Uterus (tissue), 4 donors: ENCODE results near the gene ETHE1. TPM values are rescaled to one million over a fixed set of nuclear protein-coding genes. Genes with fewer than 3 reads are reported as not detected.

Experiments used
- DNase-seq, 2 donors: peaks; one replicate each; pipeline ENCODE4 v3.0.0-alpha.2; 2019 to 2020
- H3K27ac ChIP-seq, 2 donors: fragments of 200-600 bp; sonication (generic); 1 replicate in 1 of 2; 2 replicates in 1 of 2; pipeline ENCODE4 v1.5.1; 2016 to 2018
- H3K27me3 ChIP-seq, 2 donors: fragments of 200-600 bp; sonication (generic); one replicate each; pipeline ENCODE4 v1.5.1; 2018 to 2019; ENCODE audit warnings: control low read depth in 1 of 2
- H3K36me3 ChIP-seq, 2 donors: fragments of 200-600 bp; sonication (generic); one replicate each; pipeline ENCODE4 v1.5.1; 2019; ENCODE audit warnings: control low read depth in 1 of 2
- H3K4me1 ChIP-seq, 2 donors: fragments of 200-600 bp; sonication (generic); one replicate each; pipeline ENCODE4 v1.5.1; 2018 to 2019; ENCODE audit warnings: control low read depth in 1 of 2
- H3K4me3 ChIP-seq, 2 donors: fragments of 200-600 bp; sonication (generic); 1 replicate in 1 of 2; 2 replicates in 1 of 2; pipeline ENCODE4 v1.5.1; 2018 to 2019; ENCODE audit warnings: mild to moderate bottlenecking in 1 of 2
- H3K9me3 ChIP-seq, 2 donors: fragments of 200-600 bp; sonication (generic); one replicate each; pipeline ENCODE4 v1.5.1; 2019; ENCODE audit warnings: control low read depth in 1 of 2
- POLR2A ChIP-seq, 2 donors: fragments of 450-650 bp; IDR thresholded peaks; one replicate each; pipeline ENCODE4 v1.6.1; 2016; ENCODE audit warnings: antibody characterized with exemption in 2 of 2, mild to moderate bottlenecking in 1 of 2, moderate library complexity in 1 of 2
- intact Hi-C: fragments of 100-400 bp; cut with DNase I; formaldehyde crosslinking; loops from one replicate; pipeline ENCODE4 v1.15.1; 2023; ENCODE audit warnings: low total_unique reads
- total RNA-seq, 4 donors: library from RNA; depleted of rRNA in 3 of 4; stranded (reverse); fragments of >200 nt in 3 of 4; gene quantifications; one replicate each; pipeline versions ENCODE4 v1.1.0 to v1.2.4, GENCODE V29; 2014 to 2023
- TF ChIP-seq, protein P1 (sequence below), 4 experiments: fragments of 200-600 bp in 2 of 4; fragments of 450-650 bp in 2 of 4; sonication (generic) in 2 of 4; IDR thresholded peaks; one replicate each; pipeline ENCODE4 v1.5.1; 2016 to 2019; ENCODE audit warnings: antibody characterized with exemption in 4 of 4, mild to moderate bottlenecking in 2 of 4, moderate library complexity in 1 of 4
- donor health status: DM: yes; HTN: yes; CAD: no.

Gene ETHE1
- total RNA-seq, 4 donors from 2014 or later: 0.77 to 29.0 (median 12.5) TPM

DNA sequence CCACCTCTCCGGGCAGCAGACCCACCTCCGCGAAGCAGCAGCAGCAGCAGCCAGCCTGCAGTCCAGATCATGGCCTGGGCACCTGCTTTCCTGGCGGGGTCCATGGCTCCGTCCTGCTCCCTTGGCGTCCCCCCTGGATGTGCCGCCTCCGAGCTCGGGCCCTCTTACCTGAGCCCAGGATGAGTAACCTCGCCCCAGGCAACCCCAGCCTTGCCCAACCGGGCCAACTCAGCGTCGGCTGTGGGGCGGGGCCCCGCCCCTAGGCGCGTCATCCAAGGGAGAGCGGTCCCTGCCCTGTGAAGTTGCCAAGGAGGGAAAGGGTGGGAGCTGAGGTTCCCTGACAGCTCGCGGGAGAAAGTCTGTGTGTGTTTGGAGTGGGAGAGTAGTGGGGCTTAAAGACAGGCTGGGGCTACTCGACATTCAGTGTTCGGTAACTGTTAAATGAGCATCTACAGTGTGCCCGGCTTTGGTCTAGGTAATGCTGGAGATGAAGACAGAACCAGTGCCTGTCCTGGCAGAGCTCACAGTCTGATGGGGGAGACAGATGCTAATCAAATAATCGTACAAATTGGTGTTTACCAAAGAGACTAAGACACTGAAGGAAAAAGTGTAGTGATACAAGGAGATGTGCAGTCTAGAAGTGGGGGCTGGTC is 61.4 kb downstream of the ETHE1 start, which contains the start of gene LYPD3:
TSS of gene LYPD3 (minus strand) at position 141 of the 653 bp plus-strand sequence. CDS start at position 104, 37 bp downstream.
- H3K4me1 ChIP-seq: peaks cover 0 to 8% of the 10 kb centered on the region in 2 donors
- H3K27me3 ChIP-seq: no peaks in the 10 kb centered on the region
- H3K36me3 ChIP-seq: no peaks in the 10 kb centered on the region
- intact Hi-C loops: no loop called here
- TF ChIP-seq, protein P1, sequence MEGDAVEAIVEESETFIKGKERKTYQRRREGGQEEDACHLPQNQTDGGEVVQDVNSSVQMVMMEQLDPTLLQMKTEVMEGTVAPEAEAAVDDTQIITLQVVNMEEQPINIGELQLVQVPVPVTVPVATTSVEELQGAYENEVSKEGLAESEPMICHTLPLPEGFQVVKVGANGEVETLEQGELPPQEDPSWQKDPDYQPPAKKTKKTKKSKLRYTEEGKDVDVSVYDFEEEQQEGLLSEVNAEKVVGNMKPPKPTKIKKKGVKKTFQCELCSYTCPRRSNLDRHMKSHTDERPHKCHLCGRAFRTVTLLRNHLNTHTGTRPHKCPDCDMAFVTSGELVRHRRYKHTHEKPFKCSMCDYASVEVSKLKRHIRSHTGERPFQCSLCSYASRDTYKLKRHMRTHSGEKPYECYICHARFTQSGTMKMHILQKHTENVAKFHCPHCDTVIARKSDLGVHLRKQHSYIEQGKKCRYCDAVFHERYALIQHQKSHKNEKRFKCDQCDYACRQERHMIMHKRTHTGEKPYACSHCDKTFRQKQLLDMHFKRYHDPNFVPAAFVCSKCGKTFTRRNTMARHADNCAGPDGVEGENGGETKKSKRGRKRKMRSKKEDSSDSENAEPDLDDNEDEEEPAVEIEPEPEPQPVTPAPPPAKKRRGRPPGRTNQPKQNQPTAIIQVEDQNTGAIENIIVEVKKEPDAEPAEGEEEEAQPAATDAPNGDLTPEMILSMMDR (IDR thresholded peaks at IDR 0.05): no peak
- TF ChIP-seq POLR2A (IDR thresholded peaks at IDR 0.05): no peak
- peak within 1 kb of the TSS; percentile 62 to 65 for H3K4me3 ChIP-seq
- no peaks in the 10 kb centered on the region for H3K9me3 ChIP-seq
- peak within 1 kb of the TSS; percentile 77 to 90 for H3K27ac ChIP-seq
- DNase-seq: peak; percentile 21 to 49

GRCh38 chr19:43464134-43464775 is 62.7 kb downstream of the ETHE1 start:
- H3K27ac ChIP-seq: peak overlapping the region; percentile 77 to 90
- no peak for TF ChIP-seq POLR2A (IDR thresholded peaks at IDR 0.05)
- TF ChIP-seq, protein P1 (IDR thresholded peaks at IDR 0.05): no peak
- no peaks in the 10 kb centered on the region for H3K9me3 ChIP-seq
- H3K4me3 ChIP-seq: peak overlapping the region; percentile 62 to 65
- H3K36me3 ChIP-seq: no peaks in the 10 kb centered on the region
- H3K27me3 ChIP-seq: no peaks in the 10 kb centered on the region
- peaks cover 0 to 8% of the 10 kb centered on the region in 2 donors for H3K4me1 ChIP-seq
- intact Hi-C loops: loop anchor here (5.0 kb wide), 1 partner anchor 53 kb away; no protein-coding TSS in a partner anchor
- peak; percentile 81 to 84 for DNase-seq

- intact Hi-C loops: loop anchor here (5.0 kb wide), 1 partner anchor 54 kb away; no protein-coding TSS in a partner anchor
Observed at GRCh38 chr19:43463381-43464133, 63.4 kb downstream of the ETHE1 start.

DNA sequence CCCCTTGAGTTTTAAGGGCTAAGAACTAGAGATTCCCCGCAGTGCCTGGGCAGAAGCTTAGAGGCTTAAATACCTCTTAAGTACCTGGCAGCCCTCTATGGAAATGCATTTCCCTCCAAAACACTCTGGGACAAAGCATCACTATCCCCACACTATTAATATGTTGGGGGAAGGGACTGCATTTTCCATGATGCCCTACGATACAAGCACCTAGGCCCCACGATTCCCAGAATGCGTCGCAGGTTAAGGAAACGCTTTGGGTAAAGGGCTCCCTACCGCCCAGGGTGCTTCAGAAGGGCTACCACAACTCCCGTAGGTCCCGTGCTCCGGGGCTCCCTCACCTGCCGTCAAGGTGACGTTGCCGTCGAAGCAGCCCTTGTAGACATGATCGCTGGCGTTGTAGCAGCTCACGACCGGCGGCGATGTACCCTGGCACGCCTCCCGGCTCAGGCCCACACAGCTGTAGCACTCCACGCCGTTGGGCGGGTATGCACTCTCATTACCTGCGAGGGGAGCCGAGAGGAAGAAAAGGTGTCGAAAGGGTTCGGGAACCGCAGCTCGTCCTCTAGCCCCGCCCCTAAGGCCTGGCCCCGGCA is 64.1 kb downstream of the ETHE1 start:
- no peaks in the 10 kb centered on the region for H3K36me3 ChIP-seq
- peak overlapping the region; percentile 62 to 65 for H3K4me3 ChIP-seq
- peak overlapping the region; percentile 30 to 90 for H3K27ac ChIP-seq
- no peaks in the 10 kb centered on the region for H3K9me3 ChIP-seq
- no peaks in the 10 kb centered on the region for H3K27me3 ChIP-seq
- no peak for DNase-seq
- peaks cover 0 to 8% of the 10 kb centered on the region in 2 donors for H3K4me1 ChIP-seq
- TF ChIP-seq, protein P1 (IDR thresholded peaks at IDR 0.05): peak in 1 of 4 experiments; percentile 2
- TF ChIP-seq POLR2A (IDR thresholded peaks at IDR 0.05): no peak
- intact Hi-C loops: loop anchor here (5.0 kb wide), 1 partner anchor 54 kb away; no protein-coding TSS in a partner anchor

More at GRCh38 chr19:43463381-43464133, 63.4 kb downstream of the ETHE1 start:
- H3K27me3 ChIP-seq: no peaks in the 10 kb centered on the region
- no peaks in the 10 kb centered on the region for H3K9me3 ChIP-seq
- TF ChIP-seq, protein P1 (IDR thresholded peaks at IDR 0.05): no peak
- peak in 1 of 2 donors; percentile 53 for TF ChIP-seq POLR2A (IDR thresholded peaks at IDR 0.05)
- peak overlapping the region; percentile 77 to 90 for H3K27ac ChIP-seq
- H3K4me1 ChIP-seq: peaks cover 0 to 8% of the 10 kb centered on the region in 2 donors
- H3K4me3 ChIP-seq: peak overlapping the region; percentile 62 to 65
- peak; percentile 98 for DNase-seq
- no peaks in the 10 kb centered on the region for H3K36me3 ChIP-seq
